Osteocyte (in vitro differentiated cells): ENCODE data around the gene PLPP3. TPM values are rescaled to one million over a fixed set of nuclear protein-coding genes. Genes with fewer than 3 reads are reported as not detected.

Source experiments
- DNase-seq: peaks from one replicate; pipeline ENCODE4 v3.0.0; 2021; ENCODE audit warnings: mixed read lengths; ENCODE audit not compliant: unreplicated experiment; ENCODE audit errors: extremely low spot score
- H3K27ac Mint-ChIP-seq: one replicate; pipeline ENCODE4 v1.8.0; 2021; ENCODE audit warnings: mild to moderate bottlenecking, mixed read lengths; ENCODE audit not compliant: unreplicated experiment
- H3K27me3 Mint-ChIP-seq: one replicate; pipeline ENCODE4 v1.8.0; 2021; ENCODE audit warnings: mixed read lengths; ENCODE audit not compliant: unreplicated experiment
- H3K36me3 Mint-ChIP-seq: one replicate; pipeline ENCODE4 v1.8.0; 2021; ENCODE audit warnings: mixed read lengths; ENCODE audit not compliant: unreplicated experiment
- H3K4me1 Mint-ChIP-seq: one replicate; pipeline ENCODE4 v1.8.0; 2021; ENCODE audit warnings: mixed read lengths; ENCODE audit not compliant: unreplicated experiment
- H3K4me3 Mint-ChIP-seq: one replicate; pipeline ENCODE4 v1.8.0; 2021; ENCODE audit warnings: mild to moderate bottlenecking, moderate library complexity, mixed read lengths; ENCODE audit not compliant: unreplicated experiment
- H3K9me3 Mint-ChIP-seq: one replicate; pipeline ENCODE4 v1.8.0; 2021; ENCODE audit warnings: mixed read lengths; ENCODE audit not compliant: unreplicated experiment
- total RNA-seq: library from RNA; stranded (reverse); gene quantifications from 2 replicates; pipeline ENCODE4 v1.2.1, GENCODE V29; 2021
- TF ChIP-seq, protein P1 (sequence below): fragments of 200-600 bp; sonication (generic); IDR thresholded peaks from 2 replicates; pipeline ENCODE4 v1.5.0; 2021; ENCODE audit warnings: antibody characterized with exemption, mild to moderate bottlenecking, moderate library complexity

The PLPP3 gene
- total RNA-seq, 1 donor from 2014 or later, result 157 TPM

DNA sequence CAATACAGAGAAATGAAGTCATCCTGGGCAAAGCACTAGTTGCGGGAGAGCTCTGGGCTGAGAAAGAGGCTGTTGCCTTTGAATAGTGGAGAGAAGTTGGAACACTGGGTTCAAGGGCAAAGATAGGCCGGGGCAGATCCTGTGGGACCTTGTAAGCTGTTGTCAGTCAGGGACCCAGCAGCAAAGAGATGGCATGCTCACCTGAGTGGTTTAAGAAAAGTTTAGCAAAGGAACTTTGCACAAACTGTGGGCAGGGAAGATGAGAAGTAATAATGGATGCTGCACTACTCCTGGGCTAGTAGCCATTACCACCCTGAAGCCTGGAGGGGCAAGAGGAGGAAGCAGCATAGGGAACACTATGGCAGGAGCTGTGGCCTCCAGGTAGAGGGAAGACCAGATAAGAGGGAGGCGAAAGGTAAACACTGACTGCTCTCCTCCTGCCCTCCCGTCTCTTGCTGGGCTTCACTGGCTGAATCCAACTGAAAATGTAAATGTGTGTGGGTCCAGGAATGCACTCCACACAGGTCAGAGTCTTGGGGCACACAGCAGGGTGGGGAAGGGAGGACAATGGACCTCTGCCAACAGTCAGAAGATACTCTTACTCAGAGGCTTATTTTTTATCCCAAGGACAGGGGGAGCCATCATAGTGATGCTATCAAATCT lies 129.2 kb downstream of the PLPP3 start:
- DNase-seq, result no peak
- H3K4me1 Mint-ChIP-seq, result peaks cover 43% of the 10 kb centered on the region
- no peaks in the 10 kb centered on the region for H3K36me3 Mint-ChIP-seq
- H3K27ac Mint-ChIP-seq, result peak overlapping the region; percentile 7
- H3K9me3 Mint-ChIP-seq, result no peaks in the 10 kb centered on the region
- TF ChIP-seq, protein P1, sequence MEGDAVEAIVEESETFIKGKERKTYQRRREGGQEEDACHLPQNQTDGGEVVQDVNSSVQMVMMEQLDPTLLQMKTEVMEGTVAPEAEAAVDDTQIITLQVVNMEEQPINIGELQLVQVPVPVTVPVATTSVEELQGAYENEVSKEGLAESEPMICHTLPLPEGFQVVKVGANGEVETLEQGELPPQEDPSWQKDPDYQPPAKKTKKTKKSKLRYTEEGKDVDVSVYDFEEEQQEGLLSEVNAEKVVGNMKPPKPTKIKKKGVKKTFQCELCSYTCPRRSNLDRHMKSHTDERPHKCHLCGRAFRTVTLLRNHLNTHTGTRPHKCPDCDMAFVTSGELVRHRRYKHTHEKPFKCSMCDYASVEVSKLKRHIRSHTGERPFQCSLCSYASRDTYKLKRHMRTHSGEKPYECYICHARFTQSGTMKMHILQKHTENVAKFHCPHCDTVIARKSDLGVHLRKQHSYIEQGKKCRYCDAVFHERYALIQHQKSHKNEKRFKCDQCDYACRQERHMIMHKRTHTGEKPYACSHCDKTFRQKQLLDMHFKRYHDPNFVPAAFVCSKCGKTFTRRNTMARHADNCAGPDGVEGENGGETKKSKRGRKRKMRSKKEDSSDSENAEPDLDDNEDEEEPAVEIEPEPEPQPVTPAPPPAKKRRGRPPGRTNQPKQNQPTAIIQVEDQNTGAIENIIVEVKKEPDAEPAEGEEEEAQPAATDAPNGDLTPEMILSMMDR, result no peak
- H3K4me3 Mint-ChIP-seq, result no peak overlapping the region
- H3K27me3 Mint-ChIP-seq, result no peaks in the 10 kb centered on the region

- H3K36me3 Mint-ChIP-seq, result no peaks in the 10 kb centered on the region
- H3K9me3 Mint-ChIP-seq, result no peaks in the 10 kb centered on the region
- TF ChIP-seq, protein P1, result no peak
- no peaks in the 10 kb centered on the region for H3K27me3 Mint-ChIP-seq
- peaks cover 43% of the 10 kb centered on the region for H3K4me1 Mint-ChIP-seq
- no peak overlapping the region for H3K4me3 Mint-ChIP-seq
- no peak for DNase-seq
- no peak overlapping the region for H3K27ac Mint-ChIP-seq
Measured at GRCh38 chr1:56448529-56449300, 130.6 kb downstream of the PLPP3 start.

DNA sequence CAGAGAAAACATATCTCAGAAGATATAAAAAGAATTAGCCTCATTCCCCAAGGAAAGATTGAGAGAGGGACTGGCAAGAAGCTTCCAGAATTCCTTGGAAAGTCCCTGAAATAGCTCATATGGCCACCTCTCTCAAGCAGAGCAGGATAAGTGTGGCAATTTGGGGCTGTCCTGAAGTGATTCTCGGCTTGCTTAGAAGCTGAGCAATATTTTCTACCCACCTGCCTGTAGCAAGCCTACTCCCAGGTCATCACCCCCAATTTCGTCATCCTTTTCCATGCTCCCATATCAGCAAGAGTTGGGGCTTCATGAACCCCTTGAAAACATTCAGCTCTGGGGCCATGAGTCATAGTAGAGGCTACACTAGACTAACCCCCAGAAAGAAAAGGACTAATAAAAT lies 131.5 kb downstream of the PLPP3 start:
- Mint-ChIP-seq H3K36me3 (no peaks in the 10 kb centered on the region), H3K27ac (no peak overlapping the region), H3K27me3 (no peaks in the 10 kb centered on the region), H3K9me3 (no peaks in the 10 kb centered on the region), H3K4me3 (no peak overlapping the region), H3K4me1 (peaks cover 39% of the 10 kb centered on the region)
- TF ChIP-seq, protein P1, result no peak
- no peak for DNase-seq

GRCh38 chr1:56446531-56447098 lies 132.7 kb downstream of the PLPP3 start:
- H3K36me3 Mint-ChIP-seq, result no peaks in the 10 kb centered on the region
- peak overlapping the region; percentile 44 for H3K27ac Mint-ChIP-seq
- no peaks in the 10 kb centered on the region for H3K9me3 Mint-ChIP-seq
- TF ChIP-seq, protein P1, result no peak
- DNase-seq, result no peak
- H3K27me3 Mint-ChIP-seq, result no peaks in the 10 kb centered on the region
- H3K4me1 Mint-ChIP-seq, result peaks cover 31% of the 10 kb centered on the region
- H3K4me3 Mint-ChIP-seq, result no peak overlapping the region
